Motor neuron (in vitro differentiated cells): ENCODE data around the gene PDE2A. TPM values are rescaled to one million over a fixed set of nuclear protein-coding genes. Genes with fewer than 3 reads are reported as not detected.

Source experiments
- ATAC-seq, 8 experiments: fragments of 200-7000 bp; cut with Tn5 transposase; replicated peaks in 6 of 8; 2 replicates each; pipeline ENCODE4 v1.8.0; 2021; ENCODE audit warnings: mild to moderate bottlenecking in 8 of 8, moderate library complexity in 8 of 8
- H3K27ac ChIP-seq, 2 donors: fragments of 250-450 bp; sonication (Bioruptor Pico); 2 replicates each; pipeline ENCODE4 v1.9.0; 2021; ENCODE audit warnings: antibody characterized with exemption in 2 of 2, mild to moderate bottlenecking in 2 of 2, moderate library complexity in 1 of 2
- H3K4me1 ChIP-seq, 2 donors: fragments of 250-450 bp; sonication (Bioruptor Pico); replicated peaks in 1 of 2; 2 replicates each; pipeline ENCODE4 v1.6.1; 2021; ENCODE audit warnings: antibody characterized with exemption in 2 of 2, mild to moderate bottlenecking in 2 of 2, moderate library complexity in 1 of 2
- H3K4me3 ChIP-seq, 5 donors: fragments of 250-450 bp; sonication (Bioruptor Pico); 2 replicates each; pipeline ENCODE4 v1.9.0; 2021; ENCODE audit warnings: antibody characterized with exemption in 5 of 5, mild to moderate bottlenecking in 5 of 5, moderate library complexity in 4 of 5
- WGBS, 10 experiments: fragments of 450-650 bp; shearing (Covaris generic); methylation state at CpG; one replicate each; pipeline ENCODE4 v1.0.0; 2022; 5-methylcytosine and 5-hydroxymethylcytosine counted together
- in situ Hi-C, 9 experiments: fragments of 400-800 bp; cut with MboI; loops; one replicate each; pipeline ENCODE4 v1.15.0; 2021; ENCODE audit warnings: low sequenced_read_pairs in 9 of 9, low pct_unique_long_range_greater_than_20kb in 2 of 9; ENCODE audit not compliant: unreplicated experiment in 9 of 9
- total RNA-seq, 8 experiments: library from RNA; unstranded; fragments of 300-600 nt; gene quantifications; 2 replicates each; pipeline versions ENCODE4 v1.2.3 to v1.2.4, GENCODE V29; 2022

PDE2A gene
- total RNA-seq, 8 experiments from 2014 or later = 1.5 to 58.7 (median 6.0) TPM

DNA sequence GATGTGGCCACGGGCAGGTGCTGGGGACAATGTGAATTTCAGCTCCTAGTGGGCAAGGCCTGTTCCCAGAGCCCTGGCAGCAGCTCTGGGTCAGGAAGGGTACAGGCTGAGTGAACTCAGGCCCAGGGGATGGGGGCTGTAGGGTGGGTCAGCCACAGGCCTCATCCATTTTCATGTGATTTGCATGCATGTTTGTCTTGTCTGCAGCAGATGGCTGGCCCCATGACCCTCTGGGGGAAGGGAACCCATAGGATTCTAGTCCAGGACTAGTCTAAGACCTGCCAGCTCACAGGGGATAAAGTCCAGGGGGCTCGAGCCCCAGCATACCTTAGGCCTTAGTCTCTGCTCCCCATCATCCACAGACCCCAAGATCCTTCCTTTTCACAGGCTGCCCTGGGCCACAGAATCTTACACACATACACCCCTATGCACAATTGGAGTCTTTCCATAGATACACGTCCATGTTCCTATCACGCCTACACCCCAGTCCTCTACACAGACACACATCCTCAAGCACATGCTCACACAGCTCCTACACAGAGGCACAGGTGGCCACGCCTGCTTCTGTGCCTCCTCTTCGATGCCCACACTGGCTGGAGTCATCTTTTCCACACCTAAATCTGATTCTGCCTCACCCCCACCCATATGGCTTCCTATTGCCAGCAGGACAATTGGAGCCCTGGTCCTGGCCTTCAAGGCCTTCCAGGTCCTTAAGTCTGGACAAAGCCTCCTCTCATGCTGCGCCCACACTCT is 25.7 kb downstream of the PDE2A start:
- WGBS, 10 experiments = 48 to 92% (median 67%) methylated on average over 2 to 4 of the region's 7 CpGs; no CpG with 5 or more reads in 4 of the 10 experiments
- Histone ChIP-seq H3K4me3 (no peak overlapping the region), H3K4me1 (peaks cover 9 to 20% of the 10 kb centered on the region in 2 donors), H3K27ac (no peak overlapping the region)
- peak in 1 of 8 experiments; percentile 56 for ATAC-seq
- in situ Hi-C loops = loop anchor here in 2 of 9 experiments (10.0 kb wide), 1 partner anchor 64 kb away; no protein-coding TSS in a partner anchor

- ATAC-seq = no peak
- 40 to 100% (median 63%) methylated on average over 1 to 3 of the region's 4 CpGs; no CpG with 5 or more reads in 6 of the 10 experiments for WGBS, 10 experiments
- H3K4me1 ChIP-seq = peaks cover 4 to 16% of the 10 kb centered on the region in 2 donors
- in situ Hi-C loops = loop anchor here in 2 of 9 experiments (10.0 kb wide), 1 partner anchor 63 kb away; no protein-coding TSS in a partner anchor
- H3K4me3 ChIP-seq = no peak overlapping the region
- H3K27ac ChIP-seq = no peak overlapping the region
These were observed 26.3 kb downstream of the PDE2A start for GRCh38 chr11:72647882-72648281.

DNA sequence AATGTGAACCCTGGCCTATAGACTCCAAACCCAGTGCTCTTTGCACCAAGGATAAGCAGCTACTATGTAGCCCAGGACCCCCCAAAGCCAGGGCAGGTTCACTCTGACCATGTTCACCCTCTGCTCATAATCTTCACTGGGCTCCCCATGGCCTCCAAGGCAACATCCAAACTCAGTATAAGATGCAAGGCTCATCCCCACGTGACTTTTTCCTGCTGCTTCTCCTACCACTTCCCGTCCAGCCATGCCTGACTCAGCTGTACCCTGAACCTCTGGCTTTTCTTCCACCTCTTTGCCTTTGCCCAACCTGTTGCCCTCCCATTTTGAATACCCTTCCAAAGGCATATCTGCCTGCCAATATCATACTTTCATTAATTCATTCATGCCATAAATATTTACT is 27.8 kb downstream of the PDE2A start:
- H3K27ac ChIP-seq = no peak overlapping the region

GRCh38 chr11:72646024-72646423 is 28.2 kb downstream of the PDE2A start:
- Histone ChIP-seq H3K4me3 (no peak overlapping the region), H3K27ac (no peak overlapping the region), H3K4me1 (peaks cover 0 to 12% of the 10 kb centered on the region in 2 donors)
- in situ Hi-C loops = loop anchor here in 2 of 9 experiments (10.0 kb wide), 1 partner anchor 61 kb away; no protein-coding TSS in a partner anchor
- WGBS, 10 experiments = 80 to 100% (median 95%) methylated on average over 1 of the region's 3 CpGs; no CpG with 5 or more reads in 6 of the 10 experiments
- ATAC-seq = no peak

More for the DNA sequence above, 27.8 kb downstream of the PDE2A start:
- in situ Hi-C loops = loop anchor here in 2 of 9 experiments (10.0 kb wide), 1 partner anchor 62 kb away; no protein-coding TSS in a partner anchor
- ATAC-seq = no peak
- no peak overlapping the region for H3K4me3 ChIP-seq
- H3K4me1 ChIP-seq = peaks cover 0 to 12% of the 10 kb centered on the region in 2 donors
- WGBS, 10 experiments = 0 to 100% (median 81%) methylated on average over 1 to 2 of the region's 2 CpGs; no CpG with 5 or more reads in 4 of the 10 experiments

DNA sequence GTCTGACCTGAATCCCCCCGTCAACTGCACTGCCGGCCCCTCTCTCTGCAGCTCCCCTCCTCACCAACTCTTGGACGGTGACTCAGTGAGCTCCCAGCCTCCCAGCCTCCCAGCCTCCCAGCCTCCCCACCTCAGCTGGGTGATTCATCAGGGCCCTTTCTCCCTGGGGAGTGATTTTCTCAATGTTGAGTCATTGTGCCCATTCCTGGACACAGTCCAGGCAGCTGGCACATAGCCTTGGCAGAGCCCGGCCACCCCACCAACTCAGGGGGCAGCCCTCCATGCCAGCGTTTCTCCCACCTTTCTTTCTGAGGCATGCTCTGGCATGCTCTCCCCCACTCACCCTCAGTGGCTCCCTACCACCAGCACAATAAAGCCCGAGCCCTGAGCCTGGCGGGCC is 30.7 kb downstream of the PDE2A start:
- Histone ChIP-seq H3K4me1 (peaks cover 0 to 6% of the 10 kb centered on the region in 2 donors), H3K4me3 (no peak overlapping the region), H3K27ac (no peak overlapping the region)
- peak in 2 of 8 experiments; percentile 1 to 3 for ATAC-seq
- in situ Hi-C loops = loop anchor here in 2 of 9 experiments (10.0 kb wide), 1 partner anchor 59 kb away; no protein-coding TSS in a partner anchor
- no CpG with 5 or more reads among the region's 7 CpGs for WGBS, 10 experiments

GRCh38 chr11:72642884-72643522 is 31.2 kb downstream of the PDE2A start:
- Histone ChIP-seq H3K27ac (no peak overlapping the region), H3K4me3 (peak overlapping the region; percentile 13 to 30 (median 22)), H3K4me1 (peaks cover 0 to 3% of the 10 kb centered on the region in 2 donors)
- peak; percentile 74 to 84 (median 80) for ATAC-seq
- in situ Hi-C loops = loop anchor here in 2 of 9 experiments (10.0 kb wide), 1 partner anchor 58 kb away; no protein-coding TSS in a partner anchor
- WGBS, 10 experiments = 0% methylated on average over 5 of the region's 59 CpGs; no CpG with 5 or more reads in 9 of the 10 experiments

- ATAC-seq = peak; percentile 38 to 69 (median 62)
- in situ Hi-C loops = loop anchor here in 2 of 9 experiments (10.0 kb wide), 1 partner anchor 57 kb away; no protein-coding TSS in a partner anchor
- WGBS, 10 experiments = 3 to 13% methylated on average over 6 of the region's 85 CpGs; no CpG with 5 or more reads in 8 of the 10 experiments
- H3K4me1 ChIP-seq = peaks cover 0 to 3% of the 10 kb centered on the region in 2 donors
- no peak overlapping the region for H3K27ac ChIP-seq
- peak overlapping the region; percentile 13 to 30 (median 22) for H3K4me3 ChIP-seq
These were observed 32.0 kb downstream of the PDE2A start for GRCh38 chr11:72642043-72642883.

GRCh38 chr11:72641522-72642042 is 32.6 kb downstream of the PDE2A start:
- no peak for ATAC-seq
- peaks cover 0 to 3% of the 10 kb centered on the region in 2 donors for H3K4me1 ChIP-seq
- 29 to 35% (median 34%) methylated on average over 3 to 9 of the region's 12 CpGs; no CpG with 5 or more reads in 7 of the 10 experiments for WGBS, 10 experiments
- no peak overlapping the region for H3K27ac ChIP-seq
- H3K4me3 ChIP-seq = peak overlapping the region in 2 of 5 donors; percentile 19 to 30
- in situ Hi-C loops = loop anchor here in 2 of 9 experiments (10.0 kb wide), 1 partner anchor 57 kb away; no protein-coding TSS in a partner anchor

DNA sequence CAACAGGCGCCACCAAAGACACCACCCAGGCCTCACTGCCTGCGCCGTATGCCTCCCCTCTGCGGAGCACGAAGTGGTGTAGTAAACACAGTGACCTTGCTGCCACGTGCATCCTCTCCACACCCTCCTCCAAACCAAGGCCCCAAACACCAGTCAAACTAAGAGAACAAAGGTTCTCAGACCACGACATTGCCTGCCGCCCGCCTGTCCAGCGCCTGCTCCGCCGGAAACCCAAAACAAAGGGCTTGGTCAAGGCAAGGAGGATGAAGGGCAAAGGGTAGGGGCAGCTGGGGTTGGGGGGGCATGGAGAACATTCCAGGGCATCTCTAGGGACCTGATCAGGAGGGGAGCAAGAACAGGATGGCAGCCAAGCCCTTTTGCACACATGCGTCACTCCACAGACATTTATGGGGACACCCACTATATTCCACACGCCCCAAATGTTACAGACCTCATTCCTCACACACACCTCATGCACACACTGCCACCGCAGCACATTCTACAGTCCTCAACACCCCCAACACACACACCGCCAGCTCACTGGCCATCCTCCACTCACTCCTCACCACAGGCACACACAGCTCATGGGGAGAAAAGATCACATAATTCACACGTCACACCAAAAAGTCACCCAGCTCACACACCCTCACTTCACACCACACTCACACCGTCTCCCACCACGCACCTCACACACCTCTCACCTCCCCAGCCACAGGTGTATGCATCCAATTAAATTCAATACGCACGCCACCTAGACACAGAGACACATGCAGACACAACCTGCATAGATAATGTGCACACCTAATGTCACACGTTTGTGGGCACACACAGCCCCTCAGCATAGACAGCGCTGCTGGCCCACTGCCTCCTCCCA is 34.5 kb downstream of the PDE2A start:
- in situ Hi-C loops = loop anchor here in 2 of 9 experiments (10.0 kb wide), 1 partner anchor 55 kb away; no protein-coding TSS in a partner anchor
- Histone ChIP-seq H3K4me3 (no peak overlapping the region), H3K27ac (no peak overlapping the region), H3K4me1 (peaks cover 0 to 3% of the 10 kb centered on the region in 2 donors)
- WGBS, 10 experiments = 65 to 83% (median 77%) methylated on average over 1 to 10 of the region's 23 CpGs; no CpG with 5 or more reads in 3 of the 10 experiments
- no peak for ATAC-seq

- 33 to 86% (median 77%) methylated on average over 1 to 6 of the region's 8 CpGs; no CpG with 5 or more reads in 6 of the 10 experiments for WGBS, 10 experiments
- no peak for ATAC-seq
- Histone ChIP-seq H3K4me3 (no peak overlapping the region), H3K4me1 (peaks cover 0 to 1% of the 10 kb centered on the region in 2 donors), H3K27ac (no peak overlapping the region)
- in situ Hi-C loops = no loop called here
These were observed 36.3 kb downstream of the PDE2A start for GRCh38 chr11:72637926-72638325.

DNA sequence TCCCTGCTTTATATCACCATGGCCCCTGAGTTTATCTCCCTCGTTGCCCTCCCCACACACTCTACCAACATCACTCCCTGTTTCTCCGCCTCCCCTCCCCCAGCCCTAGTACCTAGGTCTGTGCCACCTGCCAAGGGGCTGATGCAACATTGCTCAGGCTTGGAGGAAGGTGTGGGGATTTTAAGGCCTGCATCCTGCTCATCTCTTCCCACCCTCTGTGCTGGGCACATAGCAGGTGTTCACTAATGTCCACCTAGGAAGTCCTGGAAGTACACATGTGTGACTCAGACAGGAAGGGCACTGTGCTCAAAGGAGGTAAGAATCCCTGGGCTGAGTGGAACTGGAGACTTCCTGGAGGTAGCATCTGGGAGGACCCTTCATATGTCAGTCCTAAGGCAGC is 37.0 kb downstream of the PDE2A start:
- no peak overlapping the region for H3K27ac ChIP-seq
- no peak overlapping the region for H3K4me3 ChIP-seq
- no CpG with 5 or more reads among the region's 2 CpGs for WGBS, 10 experiments
- in situ Hi-C loops = no loop called here
- peaks cover 0 to 8% of the 10 kb centered on the region in 2 donors for H3K4me1 ChIP-seq
- no peak for ATAC-seq
